NCI-H2171 (cell line): ENCODE results near the gene NCOA5.

Experiments used
- DNase-seq: peaks from one replicate; lab custom pipeline; 2025; lab: John Stamatoyannopoulos, UW

The NCOA5 gene

DNA sequence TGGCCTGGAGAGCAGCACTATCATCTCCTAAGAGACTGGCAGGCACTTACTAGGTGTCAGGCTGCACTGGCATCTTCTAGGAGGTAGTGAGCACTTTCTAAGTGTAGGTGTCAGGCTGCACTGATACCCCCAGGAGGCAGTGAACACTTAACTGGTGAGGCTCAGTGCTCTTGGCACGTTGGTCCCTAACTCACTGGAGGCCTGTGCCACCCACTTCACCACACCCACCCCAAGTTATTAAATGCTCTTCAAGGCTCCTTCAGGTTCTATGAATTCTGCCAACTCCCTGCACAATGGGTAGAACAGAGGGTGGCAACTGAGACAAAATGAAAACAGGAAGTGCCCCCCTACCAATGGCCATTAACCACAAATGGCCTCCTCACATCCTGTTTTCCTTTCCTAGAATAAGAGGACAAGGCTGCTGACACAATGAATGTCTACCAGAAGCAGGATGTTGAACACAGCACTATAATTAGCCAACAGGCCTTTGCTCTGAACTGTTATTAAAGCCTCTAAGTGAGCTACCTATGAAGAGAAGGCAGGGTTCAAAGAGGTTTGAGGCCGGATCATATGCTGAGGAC, 29.4 kb downstream of the NCOA5 start:
- no peak for DNase-seq

DNA sequence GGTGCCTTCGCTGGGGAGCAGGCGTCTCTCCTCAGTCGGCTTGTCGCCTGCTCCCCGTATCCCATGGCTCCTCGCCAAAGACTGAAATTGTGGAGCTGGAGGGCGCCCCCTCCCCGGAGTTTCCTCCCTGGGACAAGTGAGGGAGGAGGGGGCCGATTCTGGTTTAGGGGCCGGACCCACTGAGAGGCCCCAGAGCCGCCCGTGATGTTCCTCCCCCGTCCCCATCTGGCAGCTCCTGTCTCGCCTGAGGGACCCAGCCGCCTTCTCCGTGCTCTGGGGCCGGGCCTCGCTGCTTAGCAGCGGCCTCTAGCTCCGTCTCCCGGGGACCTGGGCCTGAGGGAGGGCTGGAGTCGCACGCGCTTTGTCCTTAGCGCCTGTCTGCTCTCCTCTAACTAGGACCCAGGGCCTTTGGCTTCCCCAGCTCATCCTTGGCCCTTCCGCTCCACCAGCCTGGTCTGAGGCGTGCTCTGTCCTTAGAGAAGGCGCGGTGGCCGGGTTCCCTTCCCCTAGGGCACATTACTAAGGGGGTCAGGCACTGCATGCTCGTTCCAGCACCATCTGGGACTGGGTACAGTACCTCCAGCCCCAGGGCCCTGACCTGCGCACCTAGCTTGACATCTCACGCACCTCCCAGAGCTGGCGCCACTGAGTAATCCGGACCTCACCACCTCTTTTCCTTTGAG, 31.0 kb downstream of the NCOA5 start:
- no peak for DNase-seq

DNA sequence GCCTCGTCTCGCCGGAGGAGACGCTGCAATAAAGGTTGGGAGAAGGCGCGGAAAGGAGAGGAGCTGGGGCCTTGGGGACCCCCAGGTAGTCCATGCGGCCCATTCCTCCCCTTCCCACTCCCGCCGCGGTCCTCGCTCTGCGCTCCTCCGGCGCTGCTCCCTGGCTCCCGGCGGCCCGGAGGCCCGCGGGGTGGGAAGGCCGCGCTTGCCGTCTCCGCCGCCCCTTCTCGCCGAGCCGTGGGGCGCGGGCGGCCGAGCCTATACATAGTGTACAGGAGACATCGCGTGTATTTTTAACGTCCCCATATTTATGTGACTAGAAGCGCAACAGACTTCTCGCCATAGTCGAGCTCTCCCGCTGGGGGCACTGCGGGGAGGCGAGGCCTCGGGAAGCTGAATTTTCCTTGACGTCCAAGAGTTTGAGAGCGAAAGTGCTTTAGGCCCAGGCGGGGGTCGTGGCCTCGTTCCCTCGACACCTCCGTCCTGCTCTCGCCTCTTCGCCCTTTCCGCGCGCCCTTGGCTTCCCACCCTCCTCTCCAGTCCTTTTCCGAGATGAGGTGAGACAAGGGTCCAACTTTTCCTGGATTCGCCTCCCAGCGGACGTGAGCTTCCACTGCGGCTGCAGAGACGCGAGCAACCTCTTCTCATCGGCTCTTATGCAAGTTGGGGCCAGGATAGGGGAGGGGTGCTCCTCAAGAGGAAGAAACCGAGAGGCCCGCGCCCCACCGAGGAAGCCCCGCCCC, 31.7 kb downstream of the NCOA5 start:
- DNase-seq, result no peak

DNA sequence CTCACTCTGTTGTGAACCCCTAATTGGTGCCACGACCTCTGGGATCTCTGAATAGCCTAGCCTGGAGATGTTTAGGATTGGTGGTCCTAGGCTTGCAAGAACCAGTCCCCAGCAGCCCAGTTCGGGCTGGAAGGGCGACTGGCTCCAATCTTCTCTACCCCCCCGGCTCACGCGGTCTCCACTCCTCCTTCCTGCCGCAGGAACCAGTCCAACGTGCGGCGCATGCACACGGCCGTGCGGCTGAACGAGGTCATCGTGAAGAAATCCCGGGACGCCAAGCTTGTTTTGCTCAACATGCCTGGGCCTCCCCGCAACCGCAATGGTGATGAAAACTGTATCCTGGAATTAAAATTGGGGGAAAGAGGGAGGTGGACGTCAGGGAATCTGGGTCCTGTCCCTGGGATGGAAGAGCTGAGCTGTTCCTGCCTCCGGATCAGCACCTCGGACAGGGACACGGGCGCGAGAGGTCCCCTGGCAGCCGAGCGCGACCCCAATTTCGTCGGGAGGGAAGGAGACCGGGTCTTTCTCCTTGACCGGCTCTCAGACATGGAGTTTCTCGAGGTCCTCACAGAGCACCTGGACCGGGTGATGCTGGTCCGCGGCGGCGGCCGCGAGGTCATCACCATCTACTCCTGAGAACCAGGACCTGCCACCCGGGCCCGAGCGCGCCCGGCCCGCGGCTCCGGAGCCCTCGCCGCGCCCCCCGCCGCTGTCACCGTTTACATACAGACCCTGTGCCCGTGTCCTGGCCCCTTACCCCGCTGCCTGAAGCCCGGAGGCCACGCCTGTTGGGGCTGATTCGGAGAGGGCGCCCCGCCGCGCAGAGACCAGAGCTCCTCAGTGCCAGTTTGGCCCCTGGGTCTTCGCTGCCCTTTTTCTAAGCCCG, 32.5 kb downstream of the NCOA5 start:
- no peak for DNase-seq

DNA sequence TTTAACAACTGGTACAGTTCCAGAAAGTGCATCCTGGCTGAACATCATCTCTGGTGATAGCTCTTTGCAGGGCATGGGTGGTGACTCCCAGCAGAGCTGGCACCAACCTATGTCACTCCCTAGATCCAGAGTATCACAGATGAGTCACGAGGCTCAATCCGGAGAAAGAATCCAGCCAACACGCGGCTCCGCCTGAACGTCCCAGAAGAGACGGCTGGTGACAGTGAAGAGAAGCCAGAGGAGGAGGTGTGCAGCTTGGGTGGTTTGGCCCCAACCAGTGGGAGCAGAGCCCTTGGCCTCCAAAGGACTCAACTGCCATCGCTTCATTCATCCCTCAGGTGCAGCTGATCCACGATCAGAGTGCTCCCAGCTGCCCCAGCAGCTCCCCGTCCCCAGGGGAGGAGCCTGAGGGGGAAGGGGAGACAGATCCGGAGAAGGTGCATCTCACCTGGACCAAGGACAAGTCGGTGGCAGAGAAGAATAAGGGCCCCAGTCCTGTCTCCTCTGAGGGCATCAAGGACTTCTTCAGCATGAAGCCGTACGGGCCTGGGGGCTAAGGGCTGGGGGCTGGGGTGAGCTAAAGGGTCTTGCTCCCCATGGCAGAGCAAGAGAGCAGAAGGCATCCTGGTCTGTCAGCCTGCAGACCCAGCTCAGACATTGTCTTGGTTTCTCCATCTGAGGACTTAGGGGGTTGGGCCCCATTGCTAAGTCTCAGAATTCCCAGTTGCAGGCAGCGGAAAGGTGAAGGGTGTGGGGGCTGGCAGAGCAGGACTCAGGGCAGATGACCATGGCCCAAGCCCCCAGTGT, 33.5 kb downstream of the NCOA5 start:
- DNase-seq, result no peak

DNA sequence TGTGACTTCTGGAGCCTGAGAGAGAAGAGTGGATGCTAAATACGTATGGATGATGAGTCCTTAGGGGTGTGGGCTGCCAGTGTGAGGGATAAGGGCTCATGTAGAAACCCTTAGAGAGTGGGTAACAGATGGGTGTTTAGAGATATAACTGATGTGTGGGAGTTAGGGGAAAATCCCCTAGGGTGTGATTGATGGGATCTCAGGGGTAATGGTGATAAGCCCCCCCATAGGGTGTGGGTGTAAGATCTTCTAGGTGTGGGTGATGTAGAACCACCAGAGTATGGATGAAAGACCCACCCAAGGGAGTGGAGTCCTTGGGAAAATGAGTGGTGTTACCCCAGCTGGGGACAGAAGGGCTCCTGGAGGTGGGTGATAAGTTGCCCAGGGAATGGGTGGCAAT, 34.5 kb downstream of the NCOA5 start:
- no peak for DNase-seq

DNA sequence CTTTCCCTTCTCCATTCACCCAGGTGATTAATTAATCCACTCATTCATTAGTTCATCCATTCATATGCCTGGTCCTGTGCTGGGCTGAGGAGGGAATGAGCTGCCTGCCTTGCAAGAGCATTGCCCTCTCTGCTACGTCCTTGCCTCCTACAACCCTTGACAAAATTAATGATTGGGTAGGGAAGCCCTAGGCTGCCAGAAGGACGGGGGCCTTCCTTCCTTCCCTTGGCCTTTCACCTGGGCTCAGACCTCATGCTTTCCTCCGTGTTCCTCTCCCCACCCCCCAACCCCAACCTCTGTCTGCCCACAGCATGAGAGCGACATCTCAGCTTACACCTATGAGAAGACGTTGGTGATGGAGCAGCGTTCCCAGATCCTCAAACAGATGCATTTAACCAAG, 35.2 kb downstream of the NCOA5 start:
- no peak for DNase-seq

DNA sequence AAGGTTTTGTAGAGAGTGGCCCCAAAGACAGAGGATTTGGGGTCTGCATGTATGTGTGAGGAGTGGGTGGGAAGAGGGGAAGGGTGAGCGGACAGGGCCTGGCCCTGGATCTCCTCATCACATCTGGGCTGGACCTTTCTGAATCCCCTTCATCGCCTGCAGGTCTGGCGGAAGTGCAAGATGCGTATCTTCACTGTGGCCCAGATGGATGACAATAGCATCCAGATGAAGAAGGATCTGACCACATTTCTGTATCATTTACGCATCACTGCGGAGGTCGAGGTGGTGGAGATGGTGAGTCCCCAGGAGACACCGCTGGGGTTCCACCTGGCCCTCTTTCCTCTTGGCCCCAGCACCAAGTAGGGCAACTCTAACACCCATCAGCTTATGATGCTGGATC, 36.3 kb downstream of the NCOA5 start:
- DNase-seq, result no peak

DNA sequence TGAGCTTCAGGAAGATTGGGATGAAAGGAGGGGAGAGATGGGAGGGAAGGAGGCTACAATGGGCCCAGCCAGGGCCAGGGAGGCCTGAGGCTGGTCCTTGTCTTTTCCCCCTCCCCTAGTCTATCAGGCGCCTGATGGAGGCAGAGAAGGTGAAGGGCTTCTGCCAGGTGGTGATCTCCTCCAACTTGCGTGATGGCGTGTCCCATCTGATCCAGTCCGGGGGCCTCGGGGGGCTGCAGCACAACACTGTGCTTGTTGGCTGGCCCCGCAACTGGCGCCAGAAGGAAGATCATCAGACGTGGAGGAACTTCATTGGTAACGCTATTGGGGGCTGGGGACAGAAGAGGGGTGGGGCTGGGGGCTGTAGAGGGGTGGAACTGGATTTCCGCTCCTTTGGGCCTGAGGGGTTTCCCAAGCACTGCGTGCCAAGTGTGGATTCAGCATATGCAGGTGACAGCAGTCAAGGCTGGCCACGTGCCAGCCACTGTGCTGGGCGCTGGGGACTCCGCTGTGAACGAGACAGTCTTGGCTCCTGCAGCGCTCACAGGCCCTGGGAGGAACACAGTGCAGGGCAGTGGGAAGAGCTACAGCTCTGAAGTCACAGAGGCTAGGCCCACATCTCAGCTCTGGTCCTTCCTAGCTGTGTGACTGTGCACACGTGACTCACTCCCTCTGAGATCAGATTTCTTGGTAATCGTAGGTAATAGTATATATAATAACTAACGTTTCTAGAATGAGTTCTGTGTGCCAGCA, 38.0 kb downstream of the NCOA5 start:
- DNase-seq, result peak; percentile 88

DNA sequence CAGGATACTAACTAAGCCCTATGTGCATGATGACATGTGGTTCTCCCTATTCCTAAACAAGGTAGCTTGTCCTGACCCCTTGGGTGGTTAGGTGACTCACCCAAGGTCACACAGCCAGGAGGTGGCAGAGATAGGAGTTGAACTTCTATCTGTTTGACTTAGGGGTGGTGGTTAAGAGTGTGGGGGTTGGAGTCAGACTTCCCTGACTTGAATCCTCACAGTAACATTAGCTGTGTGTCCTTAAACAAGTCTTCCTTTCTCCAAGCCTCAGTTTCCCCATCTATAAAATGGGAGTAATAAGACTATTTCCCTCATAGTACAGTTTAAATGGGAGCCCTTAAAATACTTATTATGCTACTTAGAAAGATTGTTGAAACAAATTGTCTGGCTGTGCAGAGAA, 38.9 kb downstream of the NCOA5 start:
- DNase-seq, result no peak

DNA sequence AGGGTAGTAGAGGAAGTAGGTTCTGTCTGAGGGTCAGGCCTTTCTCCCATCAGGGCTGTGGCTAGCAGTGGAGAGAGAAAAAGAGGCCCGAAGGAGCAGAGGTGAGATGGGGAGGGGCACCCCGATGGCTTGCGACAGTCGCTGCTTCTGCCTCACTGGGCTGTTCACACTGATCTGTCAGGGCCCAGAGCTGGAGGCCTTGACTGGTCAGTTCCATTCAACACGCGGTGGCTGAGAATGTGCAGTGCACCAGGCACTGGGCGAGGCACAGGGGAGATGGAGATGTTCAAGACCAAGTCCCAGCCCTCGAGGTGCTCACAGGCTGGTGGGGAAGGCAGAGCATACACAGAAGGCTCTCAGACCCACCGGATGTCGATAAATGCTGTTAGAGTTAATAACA, 39.3 kb downstream of the NCOA5 start:
- no peak for DNase-seq

DNA sequence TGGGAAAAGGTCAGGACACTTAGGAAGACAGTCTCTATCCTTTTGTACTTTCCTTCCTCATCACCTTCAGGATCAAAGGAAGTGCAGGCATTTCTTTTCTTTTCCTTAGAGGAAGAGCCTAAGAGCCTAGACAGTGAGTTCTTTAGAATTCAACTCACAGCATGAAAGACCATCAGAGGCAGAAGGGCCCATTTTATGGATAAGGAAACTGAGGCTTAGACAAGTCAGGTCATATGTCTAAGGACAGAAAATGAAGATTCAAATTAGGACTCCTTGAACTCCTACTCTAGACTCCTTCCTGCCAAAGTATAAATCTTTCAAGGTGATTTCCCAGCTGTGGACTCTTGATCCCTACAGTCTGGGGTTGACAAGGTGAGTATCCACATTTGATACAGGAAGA, 39.9 kb downstream of the NCOA5 start:
- DNase-seq, result no peak

DNA sequence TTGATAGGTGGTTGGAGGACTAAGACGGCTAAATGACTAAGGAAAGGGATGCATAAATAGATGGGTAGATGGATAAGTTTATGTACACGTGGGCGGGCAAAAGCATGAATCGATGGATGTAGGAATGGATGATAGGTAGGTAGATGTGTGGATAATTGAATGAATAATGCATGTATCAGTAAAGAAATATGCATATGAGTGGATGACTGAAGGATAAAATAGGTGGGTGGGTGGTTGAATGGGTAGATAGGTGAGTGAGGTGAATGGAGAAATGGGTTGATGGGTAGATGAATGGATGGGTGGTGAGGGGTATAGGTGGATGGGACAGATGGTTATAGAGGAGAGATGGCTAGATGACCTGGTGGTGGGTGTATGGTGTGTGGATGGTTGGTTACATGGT, 40.6 kb downstream of the NCOA5 start:
- DNase-seq, result no peak

DNA sequence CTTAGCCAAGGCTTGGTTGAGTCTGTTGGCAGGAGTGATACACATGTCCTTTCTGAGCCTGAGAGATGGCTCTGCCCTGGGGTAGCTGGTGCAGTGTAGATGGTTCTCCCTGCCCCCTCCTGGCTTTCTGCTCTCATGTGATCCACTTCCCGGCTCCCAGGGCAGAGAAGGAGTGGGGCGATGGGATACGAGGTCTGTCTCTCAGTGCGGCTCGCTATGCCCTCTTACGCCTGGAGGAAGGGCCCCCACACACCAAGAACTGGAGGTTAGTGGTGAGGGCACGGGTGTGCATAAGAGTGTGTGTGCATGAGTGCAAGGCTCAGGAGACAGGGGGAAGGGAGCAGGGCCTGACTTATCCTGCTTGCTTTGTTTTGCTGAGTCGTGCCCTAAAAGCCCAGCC, 41.9 kb downstream of the NCOA5 start:
- DNase-seq, result no peak

DNA sequence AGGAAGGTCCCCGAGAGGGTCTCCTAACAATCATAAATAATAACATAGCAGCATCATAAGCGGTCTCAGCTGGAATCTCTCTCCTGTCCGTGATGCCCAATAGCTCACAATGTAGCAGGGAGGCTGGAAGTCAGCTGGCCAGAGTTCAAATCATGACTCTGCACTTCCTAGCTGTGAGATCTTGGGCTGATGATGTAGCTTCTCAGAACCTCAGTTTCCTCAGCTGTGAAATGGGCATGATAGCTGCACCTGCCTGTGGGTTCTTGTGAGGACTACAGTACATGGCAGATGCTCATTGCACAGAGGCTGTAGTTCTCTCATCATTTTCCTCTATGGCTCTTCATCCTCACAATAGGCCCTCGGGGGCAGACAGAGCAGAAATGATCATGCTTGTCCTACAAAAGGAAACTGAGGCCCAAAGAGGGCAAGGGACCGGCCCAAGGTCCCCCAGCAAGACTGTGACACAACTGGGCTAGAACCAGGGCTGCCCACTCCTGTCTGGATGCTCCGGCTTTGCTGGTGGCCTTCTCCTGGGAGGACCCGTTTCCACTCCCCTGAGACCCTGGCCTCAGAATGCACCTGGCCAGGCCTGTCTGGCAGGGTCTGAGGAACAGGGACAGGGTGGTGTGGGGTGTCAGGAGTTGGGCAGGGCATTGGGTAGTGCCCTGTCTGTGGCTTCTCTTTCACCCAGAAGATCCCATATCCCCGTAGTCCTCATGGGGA, 43.0 kb downstream of the NCOA5 start:
- DNase-seq, result no peak

DNA sequence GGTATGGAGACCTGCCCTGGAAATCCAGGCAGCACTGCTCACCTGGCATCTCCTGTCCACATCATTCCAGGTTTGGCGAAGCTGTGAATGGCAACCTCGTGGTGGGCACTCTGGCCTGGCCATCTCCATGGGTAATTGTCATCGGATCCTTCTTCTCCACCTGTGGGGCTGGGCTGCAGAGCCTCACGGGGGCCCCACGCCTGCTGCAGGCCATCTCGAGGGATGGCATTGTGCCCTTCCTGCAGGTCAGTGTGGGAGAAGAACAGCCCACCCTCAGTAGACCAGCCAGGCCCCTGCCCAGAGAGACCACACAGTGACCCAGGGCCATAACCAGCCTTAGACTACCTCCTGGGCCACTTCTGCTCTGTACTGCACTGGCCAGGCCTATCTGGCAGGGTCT, 44.9 kb downstream of the NCOA5 start:
- DNase-seq, result no peak

DNA sequence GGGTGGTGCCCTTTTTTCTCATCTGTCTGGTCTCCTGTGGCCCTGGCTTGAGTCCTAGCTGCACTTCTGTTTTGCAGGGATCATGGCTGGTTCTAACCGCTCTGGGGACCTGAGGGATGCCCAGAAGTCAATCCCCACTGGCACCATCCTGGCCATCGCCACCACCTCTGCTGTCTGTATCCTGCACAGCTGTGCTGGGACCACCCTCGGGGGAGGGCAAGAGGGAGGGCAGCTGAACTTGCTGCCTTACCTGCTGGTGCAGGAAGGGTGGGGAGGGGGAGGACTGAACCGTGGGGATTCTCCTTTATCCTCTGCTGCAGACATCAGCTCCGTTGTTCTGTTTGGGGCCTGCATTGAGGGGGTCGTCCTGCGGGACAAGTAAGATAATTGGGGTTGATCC, 46.2 kb downstream of the NCOA5 start:
- peak; percentile 48 for DNase-seq

DNA sequence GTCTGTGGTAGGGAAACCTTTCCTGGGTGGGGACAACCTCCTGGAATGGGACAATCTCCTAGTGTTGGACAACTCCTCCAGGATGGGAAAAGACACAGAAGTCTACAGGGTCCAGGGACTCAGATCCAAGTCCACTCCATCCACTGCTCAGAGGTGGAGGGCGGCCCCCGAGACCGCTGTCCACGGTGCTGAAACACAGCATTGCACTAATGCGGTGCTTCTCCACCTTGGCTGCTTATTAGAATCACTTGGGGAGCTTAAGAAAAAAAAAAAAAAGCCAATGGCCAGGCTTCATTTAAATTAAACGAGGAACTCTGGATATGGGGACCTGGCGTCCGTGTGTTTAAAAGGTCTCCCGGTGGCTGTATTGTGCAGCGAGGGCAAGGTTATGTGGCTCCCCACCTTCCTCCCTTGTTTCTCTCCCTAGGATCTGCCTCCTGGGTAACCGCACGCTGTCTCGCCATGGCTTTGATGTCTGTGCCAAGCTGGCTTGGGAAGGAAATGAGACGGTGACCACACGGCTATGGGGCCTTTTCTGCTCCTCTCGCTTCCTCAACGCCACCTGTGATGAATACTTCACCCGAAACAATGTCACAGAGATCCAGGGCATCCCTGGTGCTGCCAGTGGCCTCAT, 48.7 kb downstream of the NCOA5 start:
- DNase-seq, result no peak

DNA sequence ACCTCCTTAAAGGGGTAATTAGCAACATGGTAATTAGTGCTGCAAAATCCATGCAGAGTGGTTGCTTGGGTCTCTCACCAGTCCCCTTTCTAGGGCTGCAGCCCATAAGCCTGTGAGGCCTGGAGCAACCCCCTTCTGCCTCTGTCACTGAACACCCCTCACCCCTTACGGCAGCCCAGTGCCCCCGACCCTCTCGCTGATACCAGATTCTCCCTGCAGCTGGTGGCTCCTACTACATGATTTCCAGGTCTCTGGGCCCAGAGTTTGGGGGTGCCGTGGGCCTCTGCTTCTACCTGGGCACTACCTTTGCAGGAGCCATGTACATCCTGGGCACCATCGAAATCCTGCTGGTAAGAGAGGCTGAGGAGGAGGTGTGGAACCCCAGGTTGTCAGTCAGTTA, 52.7 kb downstream of the NCOA5 start:
- no peak for DNase-seq

DNA sequence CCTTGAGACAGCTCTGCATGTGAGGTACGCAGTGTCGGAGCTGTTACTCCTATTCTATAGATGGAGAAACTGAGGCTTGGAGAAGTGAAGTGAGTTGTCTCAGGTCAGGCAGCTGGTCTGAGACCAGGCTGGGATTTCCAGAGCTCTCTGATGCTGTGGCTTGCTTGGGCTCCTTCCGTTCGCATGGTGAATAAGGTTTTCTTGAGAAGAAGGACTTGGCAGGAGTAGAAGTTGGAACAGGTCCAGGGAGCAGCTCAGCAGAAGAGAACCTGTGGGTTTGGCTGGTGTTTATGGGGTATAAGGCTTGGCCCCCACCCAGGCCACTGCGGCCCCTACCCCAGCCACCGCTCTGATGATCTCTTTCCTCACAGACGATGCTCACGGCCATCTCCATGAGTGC, 53.4 kb downstream of the NCOA5 start:
- DNase-seq, result no peak
